HL-60 (cell line): Measurements from ENCODE around the gene KBTBD12.

Experiments
- DNase-seq, 2 experiments: peaks; one replicate each; pipeline ENCODE4 v3.0.0-alpha.2; 2010 to 2020; ENCODE audit warnings: low read depth in 1 of 2, low spot score in 1 of 2
- H3K27ac ChIP-seq: fragments of 250-450 bp; sonication (Bioruptor Pico); replicated peaks from 2 replicates; pipeline ENCODE4 v1.5.1; 2020; ENCODE audit warnings: mild to moderate bottlenecking, moderate library complexity
- H3K27me3 ChIP-seq: fragments of 250-450 bp; sonication (Bioruptor Pico); 2 replicates; pipeline ENCODE4 v1.5.1; 2021; ENCODE audit warnings: mild to moderate bottlenecking, moderate library complexity; ENCODE audit not compliant: insufficient read depth, poor library complexity, severe bottlenecking
- H3K4me3 ChIP-seq: replicated peaks from 2 replicates; pipeline ENCODE4 v1.5.1; 2011; ENCODE audit warnings: mild to moderate bottlenecking, control low read depth, low read length; ENCODE audit not compliant: insufficient read depth
- GABPA ChIP-seq: IDR thresholded peaks from 2 replicates; pipeline ENCODE4 v1.6.1; 2012; ENCODE audit warnings: low read depth
- POLR2AphosphoS5 ChIP-seq: IDR thresholded peaks from 2 replicates; pipeline ENCODE4 v1.6.1; 2012; ENCODE audit warnings: low read depth
- SPI1 ChIP-seq: IDR thresholded peaks from 2 replicates; pipeline ENCODE4 v1.6.1; 2012; ENCODE audit warnings: low read depth, mild to moderate bottlenecking, borderline replicate concordance
- TF ChIP-seq, protein P1 (sequence below): IDR thresholded peaks from one replicate; pipeline ENCODE4 v1.5.1; 2011; ENCODE audit warnings: low read length, control low read depth, inconsistent platforms; ENCODE audit not compliant: insufficient read depth
- TF ChIP-seq, protein P2 (sequence below): IDR thresholded peaks from 2 replicates; pipeline ENCODE4 v1.6.1; 2012; ENCODE audit warnings: low read depth; ENCODE audit not compliant: insufficient replicate concordance

Gene KBTBD12

DNA sequence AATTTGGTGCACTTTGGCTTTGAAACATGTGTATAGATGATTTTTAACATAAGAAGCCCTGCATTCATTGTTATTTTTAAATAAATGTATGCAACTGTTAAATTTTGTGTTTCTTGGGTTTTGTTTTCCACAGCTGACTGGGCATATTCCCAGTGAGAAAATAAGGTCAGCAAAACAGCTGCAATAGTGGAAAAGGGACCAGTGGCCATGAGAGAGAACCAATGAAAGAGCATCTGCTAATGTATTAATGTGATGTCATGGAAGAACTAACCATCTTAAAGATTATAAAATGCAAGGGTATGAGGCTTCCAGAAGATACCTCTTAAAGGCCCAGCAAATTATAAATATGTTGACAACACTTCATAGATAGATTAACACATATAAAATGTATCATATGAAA is 31.0 kb upstream of the KBTBD12 start:
- no peak overlapping the region for H3K27ac ChIP-seq
- no peak for TF ChIP-seq GABPA
- TF ChIP-seq, protein P1, sequence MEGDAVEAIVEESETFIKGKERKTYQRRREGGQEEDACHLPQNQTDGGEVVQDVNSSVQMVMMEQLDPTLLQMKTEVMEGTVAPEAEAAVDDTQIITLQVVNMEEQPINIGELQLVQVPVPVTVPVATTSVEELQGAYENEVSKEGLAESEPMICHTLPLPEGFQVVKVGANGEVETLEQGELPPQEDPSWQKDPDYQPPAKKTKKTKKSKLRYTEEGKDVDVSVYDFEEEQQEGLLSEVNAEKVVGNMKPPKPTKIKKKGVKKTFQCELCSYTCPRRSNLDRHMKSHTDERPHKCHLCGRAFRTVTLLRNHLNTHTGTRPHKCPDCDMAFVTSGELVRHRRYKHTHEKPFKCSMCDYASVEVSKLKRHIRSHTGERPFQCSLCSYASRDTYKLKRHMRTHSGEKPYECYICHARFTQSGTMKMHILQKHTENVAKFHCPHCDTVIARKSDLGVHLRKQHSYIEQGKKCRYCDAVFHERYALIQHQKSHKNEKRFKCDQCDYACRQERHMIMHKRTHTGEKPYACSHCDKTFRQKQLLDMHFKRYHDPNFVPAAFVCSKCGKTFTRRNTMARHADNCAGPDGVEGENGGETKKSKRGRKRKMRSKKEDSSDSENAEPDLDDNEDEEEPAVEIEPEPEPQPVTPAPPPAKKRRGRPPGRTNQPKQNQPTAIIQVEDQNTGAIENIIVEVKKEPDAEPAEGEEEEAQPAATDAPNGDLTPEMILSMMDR, result no peak
- TF ChIP-seq, protein P2, sequence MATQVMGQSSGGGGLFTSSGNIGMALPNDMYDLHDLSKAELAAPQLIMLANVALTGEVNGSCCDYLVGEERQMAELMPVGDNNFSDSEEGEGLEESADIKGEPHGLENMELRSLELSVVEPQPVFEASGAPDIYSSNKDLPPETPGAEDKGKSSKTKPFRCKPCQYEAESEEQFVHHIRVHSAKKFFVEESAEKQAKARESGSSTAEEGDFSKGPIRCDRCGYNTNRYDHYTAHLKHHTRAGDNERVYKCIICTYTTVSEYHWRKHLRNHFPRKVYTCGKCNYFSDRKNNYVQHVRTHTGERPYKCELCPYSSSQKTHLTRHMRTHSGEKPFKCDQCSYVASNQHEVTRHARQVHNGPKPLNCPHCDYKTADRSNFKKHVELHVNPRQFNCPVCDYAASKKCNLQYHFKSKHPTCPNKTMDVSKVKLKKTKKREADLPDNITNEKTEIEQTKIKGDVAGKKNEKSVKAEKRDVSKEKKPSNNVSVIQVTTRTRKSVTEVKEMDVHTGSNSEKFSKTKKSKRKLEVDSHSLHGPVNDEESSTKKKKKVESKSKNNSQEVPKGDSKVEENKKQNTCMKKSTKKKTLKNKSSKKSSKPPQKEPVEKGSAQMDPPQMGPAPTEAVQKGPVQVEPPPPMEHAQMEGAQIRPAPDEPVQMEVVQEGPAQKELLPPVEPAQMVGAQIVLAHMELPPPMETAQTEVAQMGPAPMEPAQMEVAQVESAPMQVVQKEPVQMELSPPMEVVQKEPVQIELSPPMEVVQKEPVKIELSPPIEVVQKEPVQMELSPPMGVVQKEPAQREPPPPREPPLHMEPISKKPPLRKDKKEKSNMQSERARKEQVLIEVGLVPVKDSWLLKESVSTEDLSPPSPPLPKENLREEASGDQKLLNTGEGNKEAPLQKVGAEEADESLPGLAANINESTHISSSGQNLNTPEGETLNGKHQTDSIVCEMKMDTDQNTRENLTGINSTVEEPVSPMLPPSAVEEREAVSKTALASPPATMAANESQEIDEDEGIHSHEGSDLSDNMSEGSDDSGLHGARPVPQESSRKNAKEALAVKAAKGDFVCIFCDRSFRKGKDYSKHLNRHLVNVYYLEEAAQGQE, result no peak
- H3K27me3 ChIP-seq, result no peaks in the 10 kb centered on the region
- no peak overlapping the region for H3K4me3 ChIP-seq
- no peak for DNase-seq

DNA sequence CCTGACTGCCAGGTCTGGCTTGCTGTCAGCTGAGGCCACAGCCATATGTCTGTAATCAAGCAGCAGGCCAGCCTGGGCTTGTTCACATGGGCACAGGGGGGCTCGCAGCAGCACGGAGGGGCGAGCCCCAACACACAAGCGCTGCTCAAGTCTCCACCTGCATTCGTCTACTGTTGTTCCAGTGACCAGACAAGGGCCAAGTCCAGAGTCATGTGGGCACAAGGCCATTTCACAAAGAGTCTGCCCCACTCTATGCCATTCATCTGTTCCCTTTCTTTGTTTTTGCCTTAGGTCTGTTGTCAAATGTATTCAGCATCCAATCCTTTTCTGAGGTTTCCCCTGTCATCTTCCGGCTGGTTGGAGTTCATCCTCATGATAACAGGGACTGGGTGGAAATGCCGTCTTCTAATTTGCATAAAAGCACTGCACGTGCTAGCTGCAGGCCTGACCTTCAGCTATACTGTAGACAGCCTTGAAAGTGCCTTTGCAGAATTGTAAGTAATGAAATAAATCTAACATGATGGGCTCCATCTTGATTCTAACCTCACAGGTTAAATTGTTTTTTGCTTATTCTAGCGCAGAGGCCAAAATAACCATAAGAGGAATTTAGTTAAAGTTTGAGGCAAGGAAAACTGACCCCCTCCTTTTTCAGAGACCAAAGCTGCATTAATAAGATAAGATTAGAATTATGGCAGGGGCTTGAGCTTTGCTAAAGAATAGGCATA is 28.6 kb upstream of the KBTBD12 start:
- no peak for TF ChIP-seq POLR2AphosphoS5
- TF ChIP-seq, protein P2, result no peak
- no peak for TF ChIP-seq SPI1
- TF ChIP-seq GABPA, result no peak
- TF ChIP-seq, protein P1, result no peak
- H3K27me3 ChIP-seq, result no peaks in the 10 kb centered on the region
- DNase-seq, result no peak
- no peak overlapping the region for H3K27ac ChIP-seq
- H3K4me3 ChIP-seq, result no peak overlapping the region

DNA sequence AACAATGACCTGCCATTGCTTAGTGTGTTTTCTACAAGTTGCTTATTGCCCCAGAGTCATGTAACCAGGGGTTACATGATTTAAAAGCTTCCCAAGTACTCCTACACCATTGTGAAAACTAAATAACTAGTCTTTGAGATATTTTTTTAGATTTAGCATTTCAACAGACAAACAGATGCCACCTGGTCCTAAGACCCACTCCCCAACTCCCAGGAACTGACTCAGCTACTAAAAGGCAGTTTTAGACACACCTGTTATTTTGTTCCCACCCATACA is 28.1 kb upstream of the KBTBD12 start:
- Histone ChIP-seq H3K27ac (no peak overlapping the region), H3K27me3 (no peaks in the 10 kb centered on the region), H3K4me3 (no peak overlapping the region)
- no peak for DNase-seq
- no peak for TF ChIP-seq GABPA
- TF ChIP-seq SPI1, result no peak
- TF ChIP-seq, protein P1, result no peak
- TF ChIP-seq POLR2AphosphoS5, result no peak
- TF ChIP-seq, protein P2, result no peak
